SK-N-MC (cell line): ENCODE measurements around the gene GAPDH.

Source experiments
- EZH2 ChIP-seq: fragments of 200-600 bp; sonication (generic); IDR thresholded peaks from one replicate; pipeline ENCODE4 v1.6.1; 2017; ENCODE audit warnings: antibody characterized with exemption
- POLR2AphosphoS5 ChIP-seq: IDR thresholded peaks from 2 replicates; pipeline ENCODE4 v1.6.1; 2012; ENCODE audit warnings: mild to moderate bottlenecking, low read depth, low read length, borderline replicate concordance

GRCh38 chr12:6494258-6494743, 40.0 kb upstream of the GAPDH start:
- TF ChIP-seq POLR2AphosphoS5 (no peak), EZH2 (no peak)
